GM12892 (cell line): Measurements from ENCODE around the gene FAU.

Experiments used
- DNase-seq: peaks from one replicate; pipeline ENCODE4 v3.0.0; 2011; ENCODE audit not compliant: insufficient read length
- FAIRE-seq: peaks from 2 replicates; lab custom pipeline; 2011; peaks lifted over from hg19 to GRCh38; lab: Jason Lieb, UNC
- POLR2A ChIP-seq: IDR thresholded peaks from 2 replicates; pipeline ENCODE4 v1.6.1; 2011; ENCODE audit warnings: low read depth, low read length, control low read depth
- POLR2AphosphoS5 ChIP-seq: IDR thresholded peaks from 2 replicates; pipeline ENCODE4 v1.6.1; 2011; ENCODE audit warnings: low read depth, low read length, control low read depth
- TAF1 ChIP-seq: IDR thresholded peaks from 2 replicates; pipeline ENCODE4 v1.6.1; 2011; ENCODE audit warnings: low read depth, mild to moderate bottlenecking, control low read depth, low read length, borderline replicate concordance

The FAU gene

DNA sequence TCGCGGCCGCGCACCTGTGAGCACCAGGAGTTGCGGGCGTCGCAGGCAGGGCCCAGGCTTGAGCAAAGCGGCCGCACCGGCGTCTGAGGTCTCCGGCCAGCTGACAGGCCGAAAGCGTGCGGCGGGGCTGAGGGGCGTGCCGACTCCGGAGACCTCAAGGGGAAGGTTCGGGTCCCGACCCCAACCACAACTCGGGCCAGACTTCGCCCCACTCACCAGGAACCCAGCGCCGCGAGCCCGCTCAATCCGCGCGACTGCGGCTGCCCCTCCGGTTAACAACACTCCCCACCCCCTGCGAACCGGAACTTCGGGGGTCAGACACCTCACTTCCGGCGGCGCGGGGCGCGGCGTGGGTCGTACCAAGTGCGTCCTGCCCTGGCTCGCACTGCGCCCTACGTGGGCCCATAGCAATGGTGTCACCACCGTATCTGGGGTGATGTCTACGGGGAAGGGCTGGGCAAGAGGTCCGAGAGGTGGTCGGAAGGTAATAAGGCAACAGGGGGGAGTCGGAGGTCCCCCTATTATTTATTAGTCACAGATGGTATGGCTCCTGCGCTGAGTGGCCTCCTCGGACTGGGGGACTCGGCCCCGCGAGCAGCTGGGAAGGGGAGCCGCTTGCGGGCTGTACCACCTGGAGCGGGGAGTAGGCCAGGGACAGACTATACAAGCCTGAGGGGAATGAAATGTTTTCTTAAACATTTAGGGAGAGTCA, 12.5 kb upstream of the FAU start, which contains the start of gene SYVN1:
Gene SYVN1, minus strand, starts transcription at position 280 of the 712 bp plus-strand sequence. CDS start 918 bp downstream, outside the sequence.
- DNase-seq (peak; percentile 93), FAIRE-seq (peak; percentile 100)
- TF ChIP-seq POLR2AphosphoS5 (peak; percentile 89), POLR2A (peak; percentile 90), TAF1 (peak; percentile 45; the same call in 1 of the 2 replicates)

DNA sequence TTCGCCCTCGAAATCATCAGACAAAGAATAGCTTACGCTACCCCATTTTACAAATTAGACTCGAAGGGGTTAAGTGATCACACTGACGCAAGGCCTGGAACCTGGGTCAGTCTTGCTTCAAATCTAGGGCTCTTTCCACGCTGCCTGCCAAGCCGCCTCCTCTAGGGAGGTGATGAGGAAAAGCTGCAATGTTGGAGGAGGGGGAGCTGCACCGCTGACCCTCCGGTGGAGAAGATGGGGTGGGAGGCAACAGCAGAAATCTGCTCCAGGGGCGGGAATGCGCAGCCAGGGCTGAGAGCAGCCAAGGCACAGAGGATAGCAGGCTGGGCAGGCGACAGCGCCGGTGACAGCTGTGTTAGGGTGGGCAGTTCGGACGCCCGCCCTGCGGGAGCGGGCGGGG, 11.8 kb upstream of the FAU start:
- DNase-seq (no peak), FAIRE-seq (no peak)
- TF ChIP-seq POLR2AphosphoS5: no peak
- no peak for TF ChIP-seq POLR2A
- no peak for TF ChIP-seq TAF1

DNA sequence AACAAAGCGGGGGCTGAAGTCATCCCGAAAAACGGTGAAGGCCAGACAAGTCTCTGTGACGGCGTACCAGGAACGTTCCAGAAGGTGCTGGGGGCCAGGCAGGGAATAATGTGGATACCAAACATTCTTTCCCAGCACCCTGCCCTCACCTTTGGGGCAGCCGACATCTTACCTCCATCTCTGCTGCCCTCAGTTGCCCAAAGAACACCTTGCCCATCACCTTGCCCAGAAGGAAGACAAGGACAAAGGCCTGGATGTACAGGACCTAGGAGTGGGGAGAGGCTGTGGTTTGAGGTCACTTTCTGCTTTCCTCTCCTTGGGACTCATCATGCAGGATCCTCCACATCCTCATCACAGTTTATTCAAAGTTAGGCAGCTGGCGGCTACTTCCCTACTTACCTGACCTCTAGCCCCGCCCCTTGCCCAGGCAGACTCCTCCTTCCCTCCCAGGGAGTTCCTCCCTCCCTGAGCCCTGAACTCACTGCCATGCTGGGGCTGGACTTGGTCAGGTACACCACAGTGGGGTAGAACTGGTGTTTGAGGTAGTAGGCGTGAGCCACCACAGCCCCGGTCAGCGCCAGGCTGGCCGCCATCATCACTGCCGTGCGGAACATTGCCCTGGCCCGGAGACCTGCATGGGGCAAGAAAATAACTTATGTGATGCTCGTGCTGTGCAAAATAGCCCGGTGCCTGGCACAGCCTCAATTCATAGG, 11.2 kb upstream of the FAU start:
- no peak for DNase-seq

DNA sequence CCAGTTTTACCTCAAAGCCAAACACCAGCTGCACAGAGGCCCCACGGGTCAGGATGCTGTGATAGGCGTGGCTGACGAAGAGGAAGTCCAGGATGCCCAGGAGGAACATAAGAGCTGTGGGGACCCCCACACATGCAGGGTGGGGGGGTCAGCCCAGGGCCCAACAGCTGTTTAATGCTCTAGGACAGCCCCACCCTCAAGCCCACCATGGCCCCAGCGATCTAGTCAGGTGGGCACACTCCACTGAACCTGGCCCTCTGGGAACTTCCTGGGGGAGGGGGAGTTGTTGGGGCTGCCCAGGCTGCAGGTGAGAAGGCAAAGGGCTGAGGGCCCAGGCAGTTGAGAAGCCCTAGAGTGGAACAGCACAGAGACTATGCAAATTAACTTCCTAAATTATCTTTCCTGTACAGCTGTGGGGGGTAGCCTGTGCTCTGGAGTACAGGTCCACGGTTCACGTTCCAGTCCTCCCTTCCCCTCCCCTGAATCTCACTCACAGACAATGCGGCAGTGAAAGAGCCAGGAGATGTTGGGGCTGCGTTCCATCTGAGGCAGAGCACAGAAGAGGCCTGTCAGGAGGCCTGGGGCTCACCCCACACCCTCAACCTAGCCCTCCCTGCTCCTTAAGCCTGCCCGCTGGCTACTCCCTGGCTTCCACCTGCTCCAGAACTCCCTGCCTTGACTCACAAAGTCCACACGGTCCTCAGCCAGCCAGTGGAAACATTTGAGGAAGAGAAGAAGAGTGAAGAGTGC, 10.5 kb upstream of the FAU start:
- no peak for FAIRE-seq
- TF ChIP-seq POLR2A (peak; percentile 67; the same call in 1 of the 2 replicates), TAF1 (no peak), POLR2AphosphoS5 (peak; percentile 66; the same call in 1 of the 2 replicates)
- DNase-seq: no peak

More for the DNA sequence above, 11.2 kb upstream of the FAU start:
- TF ChIP-seq POLR2A (no peak), TAF1 (no peak), POLR2AphosphoS5 (no peak)
- FAIRE-seq: no peak

DNA sequence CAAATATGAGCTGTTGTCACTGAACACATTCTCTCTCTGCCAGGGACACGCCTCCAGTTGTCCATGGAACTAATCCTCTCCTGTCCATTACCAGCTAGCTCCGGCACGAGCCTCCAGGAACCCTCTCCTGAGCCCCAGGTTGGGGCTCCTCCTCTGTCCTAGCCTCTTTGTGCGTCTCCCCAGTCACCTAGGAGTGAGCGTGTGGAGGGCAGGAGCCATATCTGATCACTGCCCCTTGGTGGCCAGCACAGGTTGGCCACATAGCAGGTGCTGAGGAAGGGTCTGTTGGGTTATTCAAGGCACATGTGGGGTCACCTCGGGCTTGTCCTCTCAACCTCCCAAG, 9.9 kb upstream of the FAU start:
- DNase-seq: no peak
- peak; percentile 85 for FAIRE-seq
- TF ChIP-seq POLR2AphosphoS5: no peak
- TF ChIP-seq TAF1: no peak
- TF ChIP-seq POLR2A: no peak

DNA sequence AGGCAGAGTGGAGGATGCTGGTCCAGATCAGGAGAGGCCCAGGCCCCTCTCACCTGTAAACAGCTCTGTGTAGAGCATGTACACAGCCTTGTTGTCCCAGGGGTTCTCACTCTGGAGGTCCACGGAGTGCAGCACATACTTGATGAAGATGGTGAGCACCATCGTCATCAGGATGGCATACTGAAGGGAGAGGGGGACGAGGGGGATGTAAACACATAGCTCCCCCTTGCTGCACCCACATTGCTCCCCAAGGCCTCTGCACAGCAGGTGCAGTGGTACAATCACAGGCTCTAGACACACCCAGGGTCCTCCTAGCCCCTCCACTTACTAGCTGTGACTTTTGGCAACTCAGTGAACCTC, 9.5 kb upstream of the FAU start:
- no peak for DNase-seq
- FAIRE-seq: no peak
- TF ChIP-seq POLR2AphosphoS5: no peak
- no peak for TF ChIP-seq POLR2A
- no peak for TF ChIP-seq TAF1

DNA sequence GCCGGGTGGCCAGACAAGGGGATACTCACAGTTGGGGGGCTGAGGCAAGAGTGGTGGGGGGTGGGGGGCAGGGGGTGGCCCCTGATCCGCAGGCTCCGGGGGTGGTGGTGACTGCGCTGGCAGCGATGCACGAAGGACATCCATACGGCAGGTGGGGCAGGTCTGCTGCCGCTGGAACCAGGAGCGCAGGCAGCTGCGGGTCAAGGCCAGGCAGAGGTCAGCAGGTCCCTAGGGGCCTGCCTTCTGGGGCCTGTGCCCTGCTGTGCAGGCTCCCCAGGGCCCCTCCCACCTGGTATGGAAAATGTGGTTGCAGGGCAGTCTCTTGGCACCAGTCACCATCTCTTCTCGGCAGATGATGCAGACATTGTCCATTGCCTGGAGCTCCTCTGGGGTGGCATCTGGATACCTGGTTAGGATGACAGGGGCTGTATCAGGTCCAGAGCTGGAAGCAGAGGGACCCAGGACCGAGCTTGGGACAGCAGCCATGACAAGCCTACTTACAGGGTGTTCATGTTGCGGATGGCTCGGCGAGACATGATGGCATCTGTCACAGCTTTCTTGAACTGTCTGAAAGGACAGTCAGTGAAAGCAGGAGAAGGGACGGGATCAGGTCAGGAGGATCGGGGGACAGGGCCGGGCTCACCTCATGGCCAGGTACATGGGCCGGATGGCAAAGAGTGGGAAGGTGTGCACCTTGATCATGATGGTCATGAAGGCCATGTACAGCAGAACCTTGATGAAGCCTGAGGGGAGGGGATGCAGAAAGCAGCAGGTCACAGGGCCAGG, 8.9 kb upstream of the FAU start:
- peak; percentile 17 for FAIRE-seq
- TF ChIP-seq POLR2A: no peak
- no peak for TF ChIP-seq TAF1
- TF ChIP-seq POLR2AphosphoS5: no peak
- DNase-seq: no peak

DNA sequence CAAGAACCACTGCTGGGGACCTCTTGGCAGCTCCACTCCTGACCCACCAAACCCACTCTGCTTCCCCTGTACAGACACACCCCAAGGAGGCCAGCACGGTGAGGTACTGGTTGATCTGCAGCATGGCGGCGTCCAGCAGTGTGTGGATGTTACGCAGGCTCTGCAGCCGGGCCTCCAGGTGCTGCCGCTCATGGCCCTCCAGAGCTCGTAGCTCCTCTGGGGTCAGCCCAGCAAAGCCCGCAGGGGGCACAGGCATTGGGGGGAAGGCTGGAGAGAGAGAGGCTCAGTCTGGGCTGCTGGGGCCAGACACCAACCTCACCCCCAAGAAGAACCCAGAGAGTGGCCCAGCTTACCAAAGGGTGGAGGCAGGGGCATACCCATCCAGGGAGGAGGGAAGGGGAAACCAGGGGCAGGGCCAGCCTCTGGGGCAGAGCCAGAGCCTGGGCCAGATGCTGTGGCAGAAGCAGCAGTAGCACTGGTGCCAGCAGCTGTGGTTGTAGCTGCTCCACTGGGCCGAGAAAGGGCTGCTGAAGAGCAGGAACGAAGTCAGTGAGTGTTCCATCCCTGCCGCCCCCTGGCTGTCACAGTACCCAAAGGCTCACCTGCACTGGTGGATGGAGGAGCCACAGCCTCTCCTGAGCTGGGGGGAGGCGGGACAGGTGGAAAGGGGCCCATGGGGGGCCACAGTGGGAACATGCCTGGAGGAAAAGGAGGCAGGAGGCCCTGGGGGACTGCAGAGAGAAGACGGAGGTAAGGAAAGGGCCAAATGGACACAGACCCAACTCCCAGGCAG, 7.9 kb upstream of the FAU start:
- no peak for FAIRE-seq
- DNase-seq: no peak
- TF ChIP-seq POLR2AphosphoS5 (no peak), TAF1 (no peak), POLR2A (no peak)

DNA sequence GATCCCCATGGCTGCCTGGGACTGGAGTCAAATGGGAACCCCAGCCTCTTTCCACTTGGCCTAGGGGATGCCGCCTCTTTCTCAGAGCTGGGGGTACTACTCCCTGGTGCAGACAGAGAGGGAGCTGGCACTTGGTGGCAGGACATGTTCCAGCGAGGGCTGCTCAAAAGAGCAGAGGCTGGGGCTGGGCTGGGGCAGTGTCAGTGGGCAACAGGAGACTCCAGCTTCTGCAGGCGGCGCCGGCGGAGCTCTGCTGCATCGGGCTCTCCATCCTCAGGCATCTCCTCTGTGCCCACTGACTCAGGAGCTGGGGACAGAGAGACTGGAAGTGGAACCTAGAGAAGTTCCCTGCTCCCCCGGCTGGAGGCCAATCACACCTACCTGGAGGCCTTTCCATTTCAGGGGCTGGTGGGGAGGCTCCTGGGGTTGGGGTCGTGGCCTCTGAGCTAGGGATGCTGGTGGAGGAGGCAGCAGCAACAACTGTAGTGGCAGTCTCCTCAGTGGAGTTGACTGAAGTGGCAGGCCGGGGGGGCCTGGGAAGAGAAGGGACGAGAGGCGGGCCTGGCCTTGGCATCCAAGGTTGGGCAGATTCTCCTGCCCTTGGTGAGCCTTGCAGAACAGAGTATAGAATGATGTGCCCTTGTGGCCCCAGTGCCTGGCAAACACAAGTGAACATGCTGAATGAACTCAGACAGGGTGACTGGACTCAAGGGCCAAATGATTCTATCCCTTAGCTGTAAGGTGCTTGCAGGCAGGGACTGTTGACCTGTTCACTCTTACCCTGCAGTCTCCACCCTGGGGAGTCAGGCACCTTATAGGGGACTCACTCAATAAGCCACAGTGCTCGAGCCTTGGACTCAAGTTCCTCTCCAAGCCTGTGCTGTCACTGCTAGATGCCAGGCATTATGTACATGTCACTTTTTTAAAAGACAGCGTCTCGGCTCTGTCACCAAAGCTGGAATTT, 6.5 kb upstream of the FAU start:
- TF ChIP-seq POLR2A (peak; percentile 13; the same call in 1 of the 2 replicates), TAF1 (no peak), POLR2AphosphoS5 (peak; percentile 4)
- DNase-seq: no peak
- no peak for FAIRE-seq
